Amniotic stem cell (primary cell): ENCODE measurements around the gene AQR.

Source experiments
- DNase-seq: peaks from one replicate; lab custom pipeline; 2025; lab: John Stamatoyannopoulos, UW

Gene AQR

DNA sequence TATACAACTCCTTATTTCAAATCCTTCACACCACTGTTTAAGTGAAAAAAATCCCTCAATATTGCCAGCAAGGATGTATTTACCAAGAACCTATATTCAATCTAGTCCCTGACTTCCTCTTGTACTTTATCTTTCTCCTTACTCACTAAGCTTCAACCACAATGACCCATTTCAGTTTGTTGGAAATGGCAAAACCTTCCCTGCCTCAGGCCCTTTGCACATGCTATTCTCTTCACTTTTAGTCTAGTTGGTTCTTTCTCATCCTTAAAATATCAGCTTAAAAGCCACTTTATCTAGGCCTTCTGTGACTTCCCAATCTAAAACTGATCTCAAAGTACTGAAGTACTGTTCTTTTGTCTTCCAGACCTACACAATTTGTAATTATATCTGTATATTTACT lies 92.9 kb downstream of the AQR start:
- DNase-seq = no peak

DNA sequence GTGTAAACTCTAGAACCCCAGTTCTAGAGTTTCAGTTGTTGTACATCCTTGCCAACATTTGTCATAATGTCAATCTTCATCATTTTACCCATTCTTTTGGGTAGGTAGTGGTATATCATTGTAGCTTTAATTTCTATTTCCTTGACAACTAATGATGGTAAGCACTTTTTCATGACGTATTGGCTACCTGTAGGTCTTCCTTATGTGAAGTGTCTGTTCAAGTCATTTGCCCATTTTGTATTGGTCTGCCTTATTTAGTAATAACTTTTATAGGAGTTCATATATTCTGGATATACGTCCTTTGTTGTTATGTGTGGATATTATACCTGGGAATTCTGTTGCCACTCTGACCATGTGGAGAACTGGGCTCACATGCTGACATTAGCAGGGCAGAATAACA lies 100.4 kb downstream of the AQR start:
- no peak for DNase-seq

DNA sequence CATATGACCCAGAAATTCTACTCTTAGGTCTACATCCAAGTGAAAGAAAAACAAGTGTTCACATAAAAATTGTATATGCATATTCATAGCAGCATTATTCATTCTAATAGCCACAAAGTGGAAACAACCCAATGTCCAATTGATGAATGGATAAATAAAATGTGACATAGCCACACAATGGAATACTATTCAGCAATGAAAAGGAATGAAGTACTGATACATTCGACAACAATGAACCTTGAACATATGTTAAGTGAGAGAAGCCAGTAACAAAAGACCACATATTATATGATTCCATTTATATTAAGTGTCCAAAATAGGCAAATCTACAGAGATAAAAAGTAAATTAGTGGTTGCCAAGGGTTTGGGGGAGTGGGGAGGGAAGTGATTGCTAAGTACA lies 104.0 kb downstream of the AQR start:
- no peak for DNase-seq

DNA sequence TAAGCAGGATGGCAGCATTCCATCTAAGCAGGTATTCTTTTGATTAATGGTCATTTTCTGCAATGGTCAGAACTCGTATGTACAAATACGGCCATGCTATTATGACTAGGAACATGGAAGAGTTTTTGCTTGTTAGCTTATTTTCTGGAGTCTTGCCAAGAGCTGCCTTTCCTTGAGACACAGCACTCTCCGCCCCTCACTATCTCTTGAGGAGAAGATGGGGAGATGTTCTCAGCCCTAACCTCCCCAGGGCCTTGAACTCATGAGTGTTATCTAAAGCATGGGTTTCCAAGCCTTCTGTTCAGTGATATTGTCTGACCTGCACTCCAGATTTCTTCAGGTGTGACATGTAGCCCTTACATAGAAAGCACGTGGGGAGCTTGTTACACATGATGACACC lies 108.3 kb downstream of the AQR start:
- DNase-seq = no peak

DNA sequence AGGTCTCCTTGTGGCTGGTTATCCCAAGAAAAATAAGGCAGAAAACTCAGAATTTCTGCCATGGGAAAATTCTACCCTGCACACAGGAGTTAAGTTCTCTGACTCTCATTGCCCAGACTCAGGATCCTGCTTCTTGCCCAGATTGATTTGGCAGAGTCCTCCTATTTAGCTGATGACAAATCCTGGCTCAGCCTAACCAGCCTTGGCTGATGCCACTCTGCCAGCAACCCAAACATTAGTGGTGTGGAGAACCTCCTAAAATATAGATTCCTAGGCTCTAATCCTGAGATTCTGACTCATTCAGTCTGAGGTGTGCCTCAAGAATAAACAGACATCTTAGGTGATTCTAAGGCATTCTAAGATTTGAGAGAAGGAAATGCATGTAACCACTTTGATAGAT lies 113.6 kb downstream of the AQR start:
- no peak for DNase-seq

DNA sequence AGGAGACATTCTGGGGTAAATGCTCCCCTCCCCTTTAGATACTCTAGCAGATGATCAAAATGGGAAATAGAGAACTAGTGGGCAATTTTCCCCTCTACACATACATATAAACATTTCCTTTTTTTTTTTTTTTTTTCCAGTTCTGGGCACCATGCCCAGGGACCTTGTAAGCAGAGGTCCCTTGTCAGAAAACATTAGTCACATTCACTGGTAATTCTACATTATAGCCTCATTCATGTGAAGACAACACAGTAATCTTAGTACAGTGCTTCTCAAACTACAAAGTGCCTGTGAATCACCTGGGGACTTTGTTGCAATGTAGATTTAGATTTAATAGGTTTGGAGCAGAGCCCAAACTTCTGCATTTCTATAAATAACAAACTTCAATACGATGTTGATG lies 114.1 kb downstream of the AQR start:
- peak; percentile 3 for DNase-seq

DNA sequence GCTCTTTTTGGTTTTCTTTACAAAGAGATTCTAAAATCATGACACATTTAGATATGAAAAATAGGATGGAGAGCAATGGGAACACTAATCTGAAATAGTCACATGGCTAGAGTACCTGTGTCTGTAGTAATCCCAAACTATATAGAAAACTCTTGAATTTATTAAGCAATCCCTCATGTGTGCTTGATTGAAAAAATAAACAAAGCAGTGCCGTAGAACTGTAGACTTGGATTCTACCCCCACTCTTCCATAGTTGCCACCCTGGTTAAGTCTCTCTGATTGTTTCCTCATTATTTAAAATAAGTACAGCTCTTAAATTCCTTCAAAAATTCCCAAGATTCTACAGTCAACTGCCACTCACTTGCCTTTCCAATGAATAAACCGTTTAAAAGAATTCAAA lies 115.3 kb downstream of the AQR start:
- no peak for DNase-seq

DNA sequence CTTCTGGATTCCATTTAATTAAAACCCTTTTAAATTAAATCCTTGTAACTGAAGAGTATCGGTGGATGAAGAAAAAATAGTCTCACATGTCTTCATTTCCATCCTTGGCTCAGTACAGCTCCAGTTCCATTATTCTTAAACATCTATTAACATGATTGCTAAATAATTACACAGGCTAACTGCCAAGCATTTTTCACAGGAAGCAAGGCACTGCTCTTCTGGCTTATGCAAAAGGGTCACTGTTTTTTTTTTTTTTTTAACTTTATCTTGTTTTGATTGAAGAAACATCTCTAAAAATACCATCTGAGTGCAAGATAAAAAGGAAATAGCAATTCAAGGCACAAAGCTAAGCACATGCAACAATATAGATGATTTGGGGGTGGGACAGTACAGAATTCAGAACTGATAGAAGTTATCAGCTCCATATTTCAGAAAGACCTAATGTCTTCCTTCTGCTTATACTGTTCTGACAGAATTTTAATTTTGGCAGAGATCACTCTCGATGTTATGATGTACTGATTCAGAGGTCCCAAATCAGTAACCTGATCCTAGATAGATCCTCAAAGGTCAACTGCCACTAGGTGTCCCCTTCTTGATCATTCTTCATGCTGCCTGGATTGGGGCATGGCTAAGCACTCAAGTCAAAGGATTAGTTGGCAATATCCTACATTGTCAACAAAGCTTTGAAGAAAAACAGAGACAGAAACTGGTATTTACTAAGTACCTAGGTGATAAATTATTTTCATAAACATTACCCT lies 116.4 kb downstream of the AQR start:
- no peak for DNase-seq

DNA sequence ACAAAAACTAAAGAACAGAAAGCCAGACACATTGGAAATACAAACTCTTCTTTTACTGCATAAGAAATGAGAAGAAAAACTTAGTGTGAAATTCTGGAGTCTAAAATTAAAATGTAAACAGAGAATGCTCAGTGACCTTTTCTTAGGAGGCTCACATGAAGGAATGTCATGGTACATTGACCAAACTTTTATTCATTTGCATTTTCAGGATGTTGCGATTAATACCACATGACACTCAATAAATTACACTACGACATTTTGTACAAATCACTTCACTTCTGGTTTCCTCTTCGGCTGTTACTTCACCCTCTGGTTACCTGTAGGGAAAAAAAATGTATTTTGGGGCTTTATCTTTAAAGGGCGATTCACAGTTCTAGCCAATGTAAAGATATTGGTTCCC lies 117.8 kb downstream of the AQR start:
- no peak for DNase-seq

DNA sequence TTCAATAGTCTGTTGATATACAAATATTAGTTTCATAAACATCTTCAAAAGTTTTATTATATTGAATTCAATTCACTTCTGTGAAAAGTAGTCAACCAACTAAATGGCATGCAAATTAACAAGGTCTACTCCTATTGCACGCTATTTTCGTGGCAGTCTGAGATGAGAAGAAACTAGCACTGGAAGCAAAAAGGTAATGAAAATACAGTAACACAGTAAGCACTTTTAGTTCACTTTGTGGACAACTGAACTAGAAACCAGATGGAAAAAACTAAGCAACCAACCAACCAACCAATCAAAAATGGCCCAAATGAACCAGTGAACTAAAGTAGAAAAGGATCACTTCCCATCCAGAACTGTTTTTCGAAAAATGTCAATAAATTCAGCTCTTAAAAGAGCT lies 118.5 kb downstream of the AQR start:
- DNase-seq = no peak

DNA sequence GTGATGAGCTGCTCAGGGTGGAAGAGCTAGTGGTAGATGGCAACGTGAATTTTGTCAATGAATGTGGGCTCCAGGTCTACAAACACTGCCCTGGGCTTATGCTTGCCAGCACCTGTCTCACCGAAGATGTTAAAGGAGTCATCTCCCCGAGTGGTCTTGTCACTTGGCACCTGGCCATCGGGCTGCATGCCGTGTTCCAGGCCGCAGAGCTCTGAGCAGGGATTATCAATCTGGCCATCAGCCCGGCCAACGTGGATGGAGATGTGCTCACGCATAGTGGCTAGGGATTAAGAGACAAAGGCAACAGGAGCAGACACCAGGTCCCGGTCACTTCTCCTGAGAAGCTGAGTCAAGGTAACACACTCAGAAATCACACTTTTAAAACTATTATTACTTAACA lies 119.4 kb downstream of the AQR start:
- no peak for DNase-seq

DNA sequence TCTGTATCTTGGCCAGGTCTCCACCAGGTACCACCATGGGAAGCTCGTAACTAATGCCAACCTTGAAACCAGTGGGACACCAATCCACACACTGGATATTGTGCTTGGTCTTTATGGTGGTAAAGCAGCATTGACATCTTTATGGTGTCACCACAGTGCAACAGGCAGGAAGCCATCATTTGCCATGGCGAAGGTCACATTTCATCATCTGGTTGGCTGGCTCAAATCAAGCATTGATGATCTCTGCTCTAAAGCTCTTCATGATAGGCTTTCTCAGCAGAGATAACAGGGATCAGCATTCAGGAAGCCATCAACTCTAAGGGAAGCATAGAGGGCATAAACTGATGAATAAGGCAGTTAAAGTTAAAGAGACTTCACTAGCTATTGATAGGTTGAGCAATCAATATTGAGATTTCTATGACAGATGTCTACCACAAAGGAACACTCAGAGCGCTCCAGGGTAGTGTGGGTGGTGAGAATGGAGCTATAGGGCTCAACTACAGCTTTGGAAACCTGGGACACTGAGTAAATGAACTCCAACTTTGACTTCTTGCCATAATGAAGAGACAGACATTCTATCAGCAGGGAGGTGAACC lies 120.1 kb downstream of the AQR start:
- DNase-seq = no peak

DNA sequence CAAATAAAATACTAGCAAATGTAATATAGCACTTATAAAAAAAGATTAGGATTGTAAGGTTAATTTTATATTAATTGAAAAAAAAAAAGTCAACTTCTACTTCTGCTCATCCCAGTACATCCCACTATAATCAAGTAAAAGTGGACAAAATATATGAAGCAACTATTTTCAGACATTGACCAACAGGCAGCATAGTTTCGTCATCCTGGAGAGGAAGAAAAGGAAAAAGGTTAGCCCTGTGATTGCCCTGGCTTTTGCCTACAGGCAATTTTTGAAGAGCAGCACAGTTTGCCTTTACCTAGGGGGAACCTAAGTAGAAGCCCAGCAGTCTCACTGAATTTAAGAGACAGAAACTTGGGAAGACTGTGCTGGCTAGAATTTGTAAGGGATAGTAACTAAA lies 121.9 kb downstream of the AQR start:
- DNase-seq = no peak

DNA sequence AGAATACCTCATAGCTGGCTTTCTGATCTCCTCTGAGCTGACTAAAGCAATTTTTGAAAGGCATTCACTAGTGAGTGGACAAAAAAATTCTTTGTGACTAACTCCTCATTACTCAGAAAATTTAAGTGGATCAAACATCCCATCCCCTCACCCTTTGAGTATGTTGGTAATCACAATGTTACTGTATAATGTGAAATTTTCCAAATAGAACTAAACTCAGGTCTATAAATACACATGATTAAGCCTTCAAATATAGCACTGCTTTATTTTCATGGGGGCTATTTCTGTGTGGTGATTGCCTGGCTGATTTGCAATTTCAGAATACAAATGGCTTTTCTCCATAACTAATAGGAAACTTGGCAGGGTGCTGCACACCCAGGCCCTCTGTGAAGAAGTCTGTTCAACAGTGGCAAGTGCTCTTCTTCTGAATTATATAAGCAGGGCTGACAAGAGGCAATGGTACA lies 128.2 kb downstream of the AQR start:
- DNase-seq = no peak

DNA sequence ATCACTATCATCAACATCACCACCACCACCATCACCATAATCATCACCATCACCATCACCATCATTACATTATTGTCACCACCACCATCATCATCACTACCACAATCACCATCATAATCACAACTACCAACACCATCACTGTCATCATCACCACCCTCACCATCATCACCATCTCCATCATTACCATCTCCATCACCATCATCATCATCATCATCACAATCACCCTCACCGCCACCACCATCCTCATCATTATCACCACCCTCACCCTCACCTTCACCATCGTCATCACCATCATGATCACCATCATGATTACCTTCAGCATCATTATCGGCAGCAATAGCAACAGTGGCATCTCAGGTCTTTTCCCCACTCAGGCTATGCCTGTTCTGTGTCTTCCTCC lies 131.3 kb downstream of the AQR start:
- DNase-seq = no peak

DNA sequence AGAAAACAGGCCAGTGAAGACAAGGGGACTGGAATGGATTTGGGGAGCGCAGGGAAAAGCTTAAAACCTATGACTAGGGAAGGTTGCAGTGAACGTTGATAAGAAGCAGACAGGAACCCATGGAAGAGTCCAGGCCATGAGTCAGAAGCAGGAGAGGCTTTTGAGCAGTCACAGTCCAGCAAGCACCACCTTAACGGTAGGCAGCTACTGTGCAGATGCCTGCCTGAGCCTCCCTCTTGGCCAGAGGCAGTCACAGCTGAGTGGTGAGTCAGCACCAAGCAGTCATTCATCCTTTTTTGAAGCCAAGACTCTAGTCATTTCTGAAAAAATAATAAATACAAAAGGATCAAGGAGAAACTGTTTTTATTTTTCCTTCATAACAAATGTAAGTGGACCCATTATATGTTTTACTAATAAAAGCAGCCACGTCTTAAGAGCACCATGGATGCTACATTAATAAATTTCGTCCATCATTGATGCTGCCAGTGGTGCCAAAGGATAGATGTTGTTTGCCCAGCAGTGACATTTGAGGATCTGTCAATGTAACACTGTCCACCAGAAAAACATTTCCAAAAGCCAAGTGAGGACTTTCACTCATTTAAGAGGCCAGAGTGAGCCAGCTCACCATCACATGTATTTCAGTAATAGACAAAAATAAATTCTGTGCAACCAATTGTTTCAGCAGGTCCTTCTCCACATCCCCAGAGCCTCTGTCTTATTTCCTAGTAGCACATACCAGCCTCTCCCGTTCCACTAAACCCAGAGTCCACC lies 132.1 kb downstream of the AQR start:
- peak; percentile 11 for DNase-seq

DNA sequence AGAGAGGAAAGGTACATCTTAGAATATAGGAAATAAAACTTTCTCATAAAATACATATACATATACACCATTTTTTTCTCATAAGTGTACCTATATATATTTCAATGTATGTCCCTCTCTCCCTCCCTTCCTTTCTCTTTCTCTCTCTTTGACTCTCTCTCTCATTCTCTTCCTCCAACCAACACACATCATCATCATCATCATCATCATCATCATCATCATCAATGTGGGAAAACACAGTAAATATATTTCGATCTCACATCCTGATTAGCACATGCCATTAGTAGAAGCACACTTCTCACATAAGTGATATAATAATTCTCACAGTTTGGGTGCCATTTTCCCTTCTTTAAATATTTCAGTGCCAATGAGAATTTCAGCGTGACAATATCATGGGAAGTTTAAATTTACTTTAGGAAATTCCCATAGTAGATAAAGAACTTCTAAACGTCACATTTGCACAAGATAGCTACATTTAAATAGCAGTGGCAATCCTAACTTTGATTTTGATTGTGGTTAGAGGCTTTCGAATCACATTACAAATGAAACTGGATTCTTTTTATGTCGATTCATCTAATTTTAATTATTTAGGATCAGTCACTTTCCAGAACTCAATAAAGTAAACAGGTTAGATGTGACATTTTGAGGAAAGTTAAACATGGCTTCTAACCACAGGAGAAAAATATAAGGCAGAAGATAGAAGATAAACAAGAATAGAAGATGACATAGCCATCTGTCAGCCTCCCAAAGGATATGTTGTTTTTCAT lies 141.2 kb downstream of the AQR start:
- DNase-seq = no peak

DNA sequence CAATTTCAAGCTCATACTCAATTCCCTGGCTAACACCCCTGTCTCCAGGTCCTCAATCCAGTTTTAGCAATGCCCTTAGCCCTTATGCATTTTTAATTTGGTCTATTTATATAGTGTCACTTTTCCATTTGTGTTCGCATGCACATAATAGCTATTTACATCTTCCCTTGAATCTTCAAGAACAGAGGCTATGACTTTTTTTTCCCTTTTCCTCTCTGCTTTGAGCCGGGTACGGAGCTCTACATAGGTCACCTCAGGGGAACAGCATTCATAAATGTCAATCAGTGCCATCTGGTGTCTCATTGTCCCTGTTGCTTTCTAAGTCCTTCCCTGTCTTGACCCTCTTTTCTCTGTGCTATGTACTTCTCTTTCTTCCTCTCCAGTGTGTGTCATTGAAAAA lies 147.7 kb downstream of the AQR start:
- no peak for DNase-seq

DNA sequence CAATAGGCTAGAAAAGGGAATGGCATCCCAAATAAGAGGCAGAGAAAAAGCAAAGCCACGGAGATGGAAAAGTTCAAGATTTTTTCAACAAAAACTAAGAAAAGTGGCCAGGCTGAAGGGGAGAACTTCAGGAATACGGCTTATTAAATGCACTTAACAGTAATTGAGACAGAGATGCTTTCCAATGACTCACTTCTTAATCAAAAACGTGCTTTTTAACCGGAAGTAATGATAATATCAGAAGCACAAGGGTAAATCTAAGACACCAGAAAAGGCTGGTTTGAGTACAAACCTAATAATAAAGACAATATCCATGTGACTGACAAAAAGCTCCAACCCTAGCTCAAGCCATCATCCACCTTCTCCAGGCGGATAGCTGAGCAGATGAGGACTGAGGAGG lies 149.4 kb downstream of the AQR start:
- no peak for DNase-seq

DNA sequence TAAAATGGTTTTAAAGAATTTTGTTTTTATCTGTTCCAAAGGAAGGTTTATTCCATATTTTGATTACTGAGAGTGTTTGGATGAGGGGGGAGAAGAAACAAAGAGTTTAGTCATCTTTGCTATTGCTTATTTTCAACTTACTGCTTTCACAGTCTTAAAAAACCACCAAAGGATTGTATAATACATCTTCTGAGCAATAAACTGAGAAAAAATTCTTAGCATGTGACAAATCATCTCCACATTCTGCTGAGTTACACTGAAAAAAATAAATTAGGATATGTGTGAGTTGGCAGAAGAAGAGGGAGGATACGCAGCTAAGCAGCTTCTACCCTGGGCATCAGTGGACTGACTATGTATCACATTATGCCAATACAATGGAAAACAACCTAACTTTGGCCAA lies 151.0 kb downstream of the AQR start:
- no peak for DNase-seq

DNA sequence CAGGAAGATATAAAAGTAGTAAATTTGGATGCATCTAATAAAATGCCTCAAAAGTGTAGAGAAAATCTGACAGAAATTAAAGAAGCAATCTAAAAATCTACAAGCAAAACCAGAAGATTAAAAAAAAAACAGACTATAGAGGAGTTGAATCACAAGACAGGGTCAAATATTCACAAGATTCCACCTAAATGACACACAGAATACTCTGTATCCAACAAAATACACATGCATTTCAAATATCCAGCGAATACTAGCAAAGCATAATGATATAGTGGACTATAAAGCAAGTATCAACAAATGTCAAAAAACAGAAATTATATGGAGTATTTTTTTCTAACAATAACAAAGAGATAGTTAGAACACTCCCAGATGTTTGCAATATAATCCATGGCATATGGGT lies 153.7 kb downstream of the AQR start:
- DNase-seq = peak; percentile 6

DNA sequence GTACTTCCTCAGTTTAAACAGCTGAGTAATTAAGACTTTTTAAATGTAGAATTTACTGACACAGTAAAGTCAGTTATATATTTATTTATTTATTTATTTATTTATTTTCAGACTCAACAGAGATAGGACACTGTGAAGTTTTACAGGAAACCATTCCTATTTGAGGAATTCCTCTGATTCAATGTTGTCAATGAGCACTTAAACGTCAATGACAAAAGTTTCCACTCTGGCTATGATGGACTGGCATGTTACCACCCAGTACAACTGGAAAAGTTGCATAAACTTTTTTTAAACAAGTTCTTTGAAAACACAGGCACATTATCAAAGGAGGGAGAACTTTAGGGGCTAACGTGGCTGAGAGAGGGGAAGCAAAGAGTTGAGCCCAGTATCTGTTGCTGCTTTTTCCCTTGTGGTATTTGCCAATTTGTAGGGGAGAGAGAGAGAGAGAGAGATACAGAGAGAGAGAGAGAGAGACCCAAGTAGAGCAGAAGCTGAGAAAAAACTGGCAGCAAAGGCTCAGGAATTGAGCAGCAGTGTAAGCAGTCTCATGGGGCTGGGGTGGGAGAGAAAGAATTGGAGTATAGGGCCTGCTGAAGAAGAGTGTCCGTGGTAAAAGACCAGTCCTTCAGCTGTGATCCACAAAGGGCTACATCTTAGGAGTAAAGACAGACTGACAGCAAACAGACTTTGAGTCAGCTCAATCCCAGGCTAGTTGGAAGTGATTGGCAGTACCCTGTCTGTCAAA lies 155.9 kb downstream of the AQR start:
- DNase-seq = no peak
